Testis (tissue), 3 donors: Measurements from ENCODE around the gene C1orf50. TPM values are rescaled to one million over a fixed set of nuclear protein-coding genes. Genes with fewer than 3 reads are reported as not detected.

Source experiments
- DNase-seq: peaks from one replicate; pipeline ENCODE4 v3.0.0-alpha.2; 2019
- H3K27ac ChIP-seq, 2 donors: fragments of 200-600 bp; sonication (generic); one replicate each; pipeline ENCODE4 v1.5.1; 2019
- H3K27me3 ChIP-seq: fragments of 200-600 bp; sonication (generic); one replicate; pipeline ENCODE4 v1.5.1; 2019
- H3K36me3 ChIP-seq: fragments of 200-600 bp; sonication (generic); one replicate; pipeline ENCODE4 v1.5.1; 2017; ENCODE audit warnings: low read depth; ENCODE audit errors: missing control alignments
- H3K4me1 ChIP-seq: fragments of 200-600 bp; sonication (generic); one replicate; pipeline ENCODE4 v1.5.1; 2019
- H3K4me3 ChIP-seq, 2 donors: fragments of 200-600 bp; sonication (generic); one replicate each; pipeline ENCODE4 v1.5.1; 2017 to 2019
- H3K9me3 ChIP-seq: fragments of 200-600 bp; sonication (generic); one replicate; pipeline ENCODE4 v1.5.1; 2017
- POLR2A ChIP-seq: fragments of 450-650 bp; IDR thresholded peaks from one replicate; pipeline ENCODE4 v1.6.1; 2017; ENCODE audit warnings: antibody characterized with exemption, mild to moderate bottlenecking, moderate library complexity
- WGBS, 2 donors: methylation state at CpG; one replicate each; pipeline ENCODE4 v1.1.5; 2018; 5-methylcytosine and 5-hydroxymethylcytosine counted together
- intact Hi-C: fragments of 100-400 bp; cut with DNase I; formaldehyde crosslinking; loops from one replicate; pipeline ENCODE4 v1.15.1; 2023; ENCODE audit warnings: low total_unique reads
- polyA plus RNA-seq: library from polyadenylated mRNA; stranded (reverse); fragments of 350-450 nt; fragmentation: Illumina TruSeq; extraction: RNeasy Lipid Tissue Mini Kit (QIAGEN cat#74804); gene quantifications from one replicate; pipeline ENCODE4 v1.2.3, GENCODE V29; 2014; ENCODE audit warnings: low read depth, low replicate concordance; ENCODE audit not compliant: insufficient read depth
- total RNA-seq, 2 donors: library from RNA; depleted of rRNA; stranded (reverse); fragments of >200 nt; gene quantifications; one replicate each; pipeline ENCODE4 v1.2.3, GENCODE V29; 2016
- TF ChIP-seq, protein P1 (sequence below), 3 experiments: fragments of 450-650 bp in 2 of 3; fragments of 200-600 bp in 1 of 3; sonication (generic) in 1 of 3; IDR thresholded peaks; one replicate each; pipeline ENCODE4 v1.5.1; 2016 to 2019; ENCODE audit warnings: antibody characterized with exemption in 3 of 3, mild to moderate bottlenecking in 2 of 3, moderate library complexity in 1 of 3

C1orf50 gene
- total and polyA plus RNA-seq, 3 donors from 2014 or later = 9.4 to 21.8 (median 10.2) TPM

GRCh38 chr1:42733415-42734200, 33.4 kb upstream of the C1orf50 start:
- 84 to 89% methylated on average over 4 to 12 of the region's 12 CpGs for WGBS, 2 donors

DNA sequence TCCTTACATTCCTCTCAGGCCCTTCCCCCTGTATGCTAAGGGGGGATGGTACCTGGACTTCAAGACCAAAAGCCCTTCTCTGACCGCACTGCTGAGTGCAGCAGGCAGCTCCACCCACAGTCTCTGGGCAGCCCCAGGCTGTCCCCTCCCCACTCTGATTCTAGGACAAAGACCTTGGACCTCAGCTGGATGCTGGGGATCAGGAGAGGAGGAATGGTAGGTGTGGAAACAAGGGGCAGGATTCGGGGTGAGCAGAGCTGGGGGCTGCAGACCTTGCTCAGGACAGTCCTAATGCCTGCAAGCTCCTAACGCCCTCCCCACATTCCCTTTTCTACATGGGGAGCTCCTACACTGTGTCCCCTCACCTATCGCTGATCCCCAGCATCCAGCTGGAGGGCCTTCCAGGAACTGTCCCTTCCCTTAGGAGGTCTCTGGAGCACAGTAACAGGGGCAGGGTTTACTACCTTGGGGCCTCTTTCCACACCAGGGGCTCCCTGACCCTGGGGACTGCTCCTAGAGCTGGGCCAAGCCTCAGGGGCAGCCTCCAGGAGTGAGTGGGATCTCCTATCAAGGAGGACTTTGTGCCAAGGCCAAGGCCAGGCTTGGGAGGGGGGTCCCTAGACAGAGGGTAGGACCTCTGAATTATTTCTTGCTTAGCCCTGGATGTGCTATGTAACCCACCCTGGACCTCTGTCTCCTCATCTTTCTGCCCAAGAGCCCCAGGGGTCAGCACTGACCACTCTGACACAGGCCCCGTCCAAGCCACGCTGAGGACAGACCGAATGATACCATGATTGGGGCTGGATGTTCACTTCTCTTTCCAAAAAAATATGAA, 32.6 kb upstream of the C1orf50 start:
- no peak for DNase-seq
- no peak for TF ChIP-seq POLR2A
- TF ChIP-seq, protein P1, sequence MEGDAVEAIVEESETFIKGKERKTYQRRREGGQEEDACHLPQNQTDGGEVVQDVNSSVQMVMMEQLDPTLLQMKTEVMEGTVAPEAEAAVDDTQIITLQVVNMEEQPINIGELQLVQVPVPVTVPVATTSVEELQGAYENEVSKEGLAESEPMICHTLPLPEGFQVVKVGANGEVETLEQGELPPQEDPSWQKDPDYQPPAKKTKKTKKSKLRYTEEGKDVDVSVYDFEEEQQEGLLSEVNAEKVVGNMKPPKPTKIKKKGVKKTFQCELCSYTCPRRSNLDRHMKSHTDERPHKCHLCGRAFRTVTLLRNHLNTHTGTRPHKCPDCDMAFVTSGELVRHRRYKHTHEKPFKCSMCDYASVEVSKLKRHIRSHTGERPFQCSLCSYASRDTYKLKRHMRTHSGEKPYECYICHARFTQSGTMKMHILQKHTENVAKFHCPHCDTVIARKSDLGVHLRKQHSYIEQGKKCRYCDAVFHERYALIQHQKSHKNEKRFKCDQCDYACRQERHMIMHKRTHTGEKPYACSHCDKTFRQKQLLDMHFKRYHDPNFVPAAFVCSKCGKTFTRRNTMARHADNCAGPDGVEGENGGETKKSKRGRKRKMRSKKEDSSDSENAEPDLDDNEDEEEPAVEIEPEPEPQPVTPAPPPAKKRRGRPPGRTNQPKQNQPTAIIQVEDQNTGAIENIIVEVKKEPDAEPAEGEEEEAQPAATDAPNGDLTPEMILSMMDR (IDR thresholded peaks at IDR 0.05) = no peak
- H3K27me3 ChIP-seq = no peaks in the 10 kb centered on the region
- H3K36me3 ChIP-seq = no peaks in the 10 kb centered on the region
- no peak overlapping the region for H3K4me3 ChIP-seq
- WGBS, 2 donors = 86 to 87% methylated on average over 5 to 7 of the region's 7 CpGs
- intact Hi-C loops = no loop called here
- H3K4me1 ChIP-seq = no peaks in the 10 kb centered on the region
- H3K9me3 ChIP-seq = no peaks in the 10 kb centered on the region
- H3K27ac ChIP-seq = no peak overlapping the region

More at GRCh38 chr1:42733415-42734200, 33.4 kb upstream of the C1orf50 start:
- Histone ChIP-seq H3K4me1 (no peaks in the 10 kb centered on the region), H3K9me3 (no peaks in the 10 kb centered on the region), H3K27ac (no peak overlapping the region), H3K4me3 (no peak overlapping the region), H3K27me3 (no peaks in the 10 kb centered on the region), H3K36me3 (no peaks in the 10 kb centered on the region)
- no peak for DNase-seq
- intact Hi-C loops = no loop called here
- TF ChIP-seq, protein P1 (IDR thresholded peaks at IDR 0.05) = no peak
- TF ChIP-seq POLR2A = no peak

DNA sequence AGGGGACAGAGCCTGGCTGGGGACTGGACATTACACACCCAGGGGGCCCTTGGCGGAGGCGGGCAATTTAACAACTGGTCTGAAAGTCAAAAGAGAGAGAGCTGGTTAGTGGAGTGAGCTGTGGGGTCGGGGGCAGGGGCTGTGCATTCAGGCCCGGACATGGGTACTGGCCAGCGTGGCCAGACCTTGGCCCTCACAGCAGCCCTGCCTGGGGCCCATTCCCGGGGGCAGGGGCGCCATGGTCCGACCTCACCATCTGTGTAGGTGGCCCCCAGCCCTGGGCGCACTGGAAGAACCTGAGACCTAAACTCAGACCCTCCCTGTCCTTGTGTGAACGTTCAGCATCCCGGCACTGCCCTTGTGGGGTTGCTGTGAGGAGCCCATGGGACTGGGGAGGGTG, 32.0 kb upstream of the C1orf50 start:
- WGBS, 2 donors = 74 to 87% methylated on average over 3 to 10 of the region's 11 CpGs
- H3K9me3 ChIP-seq = no peaks in the 10 kb centered on the region
- no peaks in the 10 kb centered on the region for H3K27me3 ChIP-seq
- no peaks in the 10 kb centered on the region for H3K36me3 ChIP-seq
- no peaks in the 10 kb centered on the region for H3K4me1 ChIP-seq
- intact Hi-C loops = no loop called here
- TF ChIP-seq POLR2A = no peak
- TF ChIP-seq, protein P1 (IDR thresholded peaks at IDR 0.05) = no peak
- DNase-seq = no peak
- no peak overlapping the region for H3K4me3 ChIP-seq
- H3K27ac ChIP-seq = no peak overlapping the region

GRCh38 chr1:42735477-42736105, 31.5 kb upstream of the C1orf50 start:
- DNase-seq = no peak
- Histone ChIP-seq H3K4me3 (no peak overlapping the region), H3K27me3 (no peaks in the 10 kb centered on the region), H3K9me3 (no peaks in the 10 kb centered on the region), H3K27ac (no peak overlapping the region), H3K36me3 (no peaks in the 10 kb centered on the region), H3K4me1 (no peaks in the 10 kb centered on the region)
- 80 to 90% methylated on average over 2 to 14 of the region's 14 CpGs for WGBS, 2 donors
- intact Hi-C loops = no loop called here
- no peak for TF ChIP-seq POLR2A
- TF ChIP-seq, protein P1 (IDR thresholded peaks at IDR 0.05) = no peak
